ENCODE results near the gene BET1L. TPM values are rescaled to one million over a fixed set of nuclear protein-coding genes. Genes with fewer than 3 reads are reported as not detected.

The BET1L gene
- polyA plus RNA-seq, 2 donors = 12.5 to 18.0 TPM

DNA sequence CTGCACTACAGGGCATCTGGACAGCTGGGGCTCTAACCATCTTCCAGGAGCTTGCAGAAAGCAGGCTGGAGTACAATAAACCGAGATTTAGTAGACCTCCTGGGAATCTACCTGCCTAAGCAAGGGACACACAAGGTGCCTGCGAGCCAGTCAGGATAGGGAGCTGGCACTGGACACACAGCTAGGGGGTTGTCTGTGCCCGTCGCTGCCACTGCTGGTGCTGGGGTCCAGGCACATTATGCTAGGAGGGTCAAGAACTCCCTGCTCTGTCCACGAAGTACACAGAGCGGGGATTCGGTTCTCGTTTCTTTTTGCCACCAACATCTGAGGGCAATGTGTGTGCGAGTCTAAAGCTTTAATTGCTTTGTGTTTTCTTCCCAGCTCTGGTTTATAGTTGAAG lies 4.5 kb upstream of the BET1L start:
- peaks cover 12 to 54% of the 10 kb centered on the region in 2 donors for H3K36me3 ChIP-seq (ENCODE audit: control insufficient read depth in 2 of 2, insufficient read depth in 2 of 2, low read length in 1 of 2)
- no peak overlapping the region for H3K27ac ChIP-seq (ENCODE audit: low read depth in 2 of 2, low read length in 1 of 2)
- H3K4me3 ChIP-seq (ENCODE audit: low read depth in 1 of 2, low read length in 2 of 2) = no peak overlapping the region
- no peaks in the 10 kb centered on the region for H3K27me3 ChIP-seq (ENCODE audit: control insufficient read depth in 1 of 2, insufficient read depth in 2 of 2, low read length in 2 of 2)
- WGBS, 2 donors = 88 to 89% methylated on average over 9 of the region's 9 CpGs
- H3K9me3 ChIP-seq (ENCODE audit: control insufficient read depth in 2 of 2, insufficient read depth in 1 of 2, low read depth in 1 of 2, low read length in 1 of 2) = no peaks in the 10 kb centered on the region
- peaks cover 8 to 15% of the 10 kb centered on the region in 2 donors for H3K4me1 ChIP-seq (ENCODE audit: control insufficient read depth in 2 of 2, insufficient read depth in 2 of 2, low read length in 1 of 2)

DNA sequence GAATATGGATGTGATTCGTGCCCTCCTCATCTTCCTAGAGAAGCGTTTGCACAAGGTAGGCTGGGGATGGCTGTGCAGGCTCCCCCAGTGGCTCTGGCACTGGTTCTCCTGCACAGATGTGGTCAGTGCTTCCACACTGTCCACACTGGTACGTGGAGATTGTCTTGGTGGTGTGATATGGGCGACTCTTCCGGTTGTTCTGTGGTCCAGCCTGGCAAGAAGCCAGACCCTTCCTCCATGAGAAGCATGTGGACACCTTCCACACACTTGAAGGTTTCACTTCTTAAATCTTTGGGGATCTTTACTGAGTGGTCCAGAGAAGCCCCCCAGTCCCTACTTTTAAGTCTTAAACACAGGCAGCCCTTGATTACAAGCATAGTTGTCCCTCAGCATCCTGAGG lies 4.1 kb upstream of the BET1L start:
- Histone ChIP-seq H3K9me3 (ENCODE audit: control insufficient read depth in 2 of 2, insufficient read depth in 1 of 2, low read depth in 1 of 2, low read length in 1 of 2) (no peaks in the 10 kb centered on the region), H3K27me3 (ENCODE audit: control insufficient read depth in 1 of 2, insufficient read depth in 2 of 2, low read length in 2 of 2) (no peaks in the 10 kb centered on the region), H3K27ac (ENCODE audit: low read depth in 2 of 2, low read length in 1 of 2) (no peak overlapping the region), H3K36me3 (ENCODE audit: control insufficient read depth in 2 of 2, insufficient read depth in 2 of 2, low read length in 1 of 2) (peaks cover 12 to 53% of the 10 kb centered on the region in 2 donors), H3K4me1 (ENCODE audit: control insufficient read depth in 2 of 2, insufficient read depth in 2 of 2, low read length in 1 of 2) (peaks cover 8 to 17% of the 10 kb centered on the region in 2 donors), H3K4me3 (ENCODE audit: low read depth in 1 of 2, low read length in 2 of 2) (no peak overlapping the region)
- 76 to 81% methylated on average over 5 of the region's 5 CpGs for WGBS, 2 donors

DNA sequence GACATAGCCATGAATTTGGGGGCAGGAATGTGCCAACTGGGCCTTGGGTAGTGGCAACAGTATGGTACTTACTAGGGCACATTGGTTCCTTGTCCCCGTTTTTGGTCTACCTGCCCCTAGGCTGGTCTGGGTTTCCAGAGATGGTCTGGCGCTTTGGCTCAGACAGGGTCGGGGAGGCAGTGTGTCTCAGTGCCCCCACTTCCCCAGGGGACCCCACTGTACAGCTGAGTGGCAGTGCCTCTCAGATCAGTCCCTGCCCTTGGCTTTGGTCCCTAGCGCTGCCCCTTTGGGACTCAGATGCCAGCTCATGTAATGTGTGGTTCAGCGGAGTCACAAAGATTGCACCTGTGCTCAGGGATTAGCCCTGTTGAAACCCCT lies 3.6 kb upstream of the BET1L start:
- 90 to 96% methylated on average over 5 of the region's 5 CpGs for WGBS, 2 donors
- Histone ChIP-seq H3K27ac (ENCODE audit: low read depth in 2 of 2, low read length in 1 of 2) (no peak overlapping the region), H3K4me1 (ENCODE audit: control insufficient read depth in 2 of 2, insufficient read depth in 2 of 2, low read length in 1 of 2) (peaks cover 8 to 22% of the 10 kb centered on the region in 2 donors), H3K27me3 (ENCODE audit: control insufficient read depth in 1 of 2, insufficient read depth in 2 of 2, low read length in 2 of 2) (no peaks in the 10 kb centered on the region), H3K36me3 (ENCODE audit: control insufficient read depth in 2 of 2, insufficient read depth in 2 of 2, low read length in 1 of 2) (peaks cover 12 to 49% of the 10 kb centered on the region in 2 donors), H3K9me3 (ENCODE audit: control insufficient read depth in 2 of 2, insufficient read depth in 1 of 2, low read depth in 1 of 2, low read length in 1 of 2) (no peaks in the 10 kb centered on the region), H3K4me3 (ENCODE audit: low read depth in 1 of 2, low read length in 2 of 2) (no peak overlapping the region)

DNA sequence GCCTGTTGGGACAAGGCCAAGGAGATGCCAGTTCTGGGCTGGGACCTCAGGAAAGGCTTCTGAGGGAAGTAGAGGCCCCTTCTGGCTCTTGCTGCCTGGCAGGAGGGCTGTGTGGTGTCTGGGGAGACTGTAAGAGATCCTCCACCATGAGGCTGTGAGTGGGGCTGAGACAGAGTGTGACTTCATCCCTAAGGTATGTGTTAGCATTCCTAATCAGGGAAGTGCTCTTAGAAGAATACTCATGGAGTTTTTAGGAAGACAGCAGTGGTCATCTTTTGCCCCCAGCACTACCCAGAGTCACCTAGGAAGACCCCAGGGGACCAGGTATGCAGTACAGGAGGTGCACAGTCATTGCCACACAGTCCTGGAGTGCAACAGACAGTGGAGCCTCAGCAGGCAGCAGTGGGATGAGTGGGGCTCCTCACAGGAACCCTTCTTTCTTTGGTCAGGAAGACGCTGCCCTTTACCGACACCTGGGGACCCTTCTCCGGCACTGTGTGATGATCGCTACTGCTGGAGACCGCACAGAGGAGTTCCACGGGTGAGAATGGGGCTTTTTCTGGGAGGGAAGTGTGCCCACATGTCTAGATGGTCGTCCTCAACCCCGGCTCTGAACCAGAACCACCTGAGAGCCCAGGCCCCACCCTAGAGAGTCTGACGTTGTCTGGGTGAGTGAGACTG lies 3.1 kb upstream of the BET1L start:
- Histone ChIP-seq H3K4me3 (ENCODE audit: low read depth in 1 of 2, low read length in 2 of 2) (no peak overlapping the region), H3K9me3 (ENCODE audit: control insufficient read depth in 2 of 2, insufficient read depth in 1 of 2, low read depth in 1 of 2, low read length in 1 of 2) (no peaks in the 10 kb centered on the region), H3K27ac (ENCODE audit: low read depth in 2 of 2, low read length in 1 of 2) (peak overlapping the region in 1 of 2 donors; percentile 42), H3K4me1 (ENCODE audit: control insufficient read depth in 2 of 2, insufficient read depth in 2 of 2, low read length in 1 of 2) (peaks cover 8 to 27% of the 10 kb centered on the region in 2 donors), H3K27me3 (ENCODE audit: control insufficient read depth in 1 of 2, insufficient read depth in 2 of 2, low read length in 2 of 2) (no peaks in the 10 kb centered on the region), H3K36me3 (ENCODE audit: control insufficient read depth in 2 of 2, insufficient read depth in 2 of 2, low read length in 1 of 2) (peaks cover 12 to 48% of the 10 kb centered on the region in 2 donors)
- WGBS, 2 donors = 86 to 88% methylated on average over 9 of the region's 9 CpGs

DNA sequence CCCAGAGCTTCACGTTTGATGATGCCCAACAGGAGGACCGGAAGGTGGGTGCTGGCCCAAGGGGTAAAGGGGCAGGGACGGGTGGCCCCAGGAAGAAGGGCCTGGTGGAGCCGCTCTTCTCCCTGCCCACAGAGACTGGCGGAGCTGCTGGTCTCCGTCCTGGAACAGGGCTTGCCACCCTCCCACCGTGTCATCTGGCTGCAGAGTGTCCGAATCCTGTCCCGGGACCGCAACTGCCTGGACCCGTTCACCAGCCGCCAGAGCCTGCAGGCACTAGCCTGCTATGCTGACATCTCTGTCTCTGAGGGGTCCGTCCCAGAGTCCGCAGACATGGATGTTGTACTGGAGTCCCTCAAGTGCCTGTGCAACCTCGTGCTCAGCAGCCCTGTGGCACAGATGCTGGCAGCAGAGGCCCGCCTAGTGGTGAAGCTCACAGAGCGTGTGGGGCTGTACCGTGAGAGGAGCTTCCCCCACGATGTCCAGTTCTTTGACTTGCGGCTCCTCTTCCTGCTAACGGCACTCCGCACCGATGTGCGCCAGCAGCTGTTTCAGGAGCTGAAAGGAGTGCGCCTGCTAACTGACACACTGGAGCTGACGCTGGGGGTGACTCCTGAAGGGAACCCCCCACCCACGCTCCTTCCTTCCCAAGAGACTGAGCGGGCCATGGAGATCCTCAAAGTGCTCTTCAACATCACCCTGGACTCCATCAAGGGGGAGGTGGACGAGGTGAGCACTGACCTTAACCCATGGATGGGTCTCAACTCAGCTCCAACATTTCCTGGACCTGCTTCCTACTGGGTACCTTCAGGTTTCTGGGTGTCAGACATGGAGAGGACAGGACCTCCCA lies 2.3 kb upstream of the BET1L start:
- Histone ChIP-seq H3K4me1 (ENCODE audit: control insufficient read depth in 2 of 2, insufficient read depth in 2 of 2, low read length in 1 of 2) (peaks cover 8 to 27% of the 10 kb centered on the region in 2 donors), H3K27ac (ENCODE audit: low read depth in 2 of 2, low read length in 1 of 2) (peak overlapping the region; percentile 74 to 97), H3K4me3 (ENCODE audit: low read depth in 1 of 2, low read length in 2 of 2) (peak overlapping the region; percentile 78 to 92), H3K27me3 (ENCODE audit: control insufficient read depth in 1 of 2, insufficient read depth in 2 of 2, low read length in 2 of 2) (no peaks in the 10 kb centered on the region), H3K36me3 (ENCODE audit: control insufficient read depth in 2 of 2, insufficient read depth in 2 of 2, low read length in 1 of 2) (peaks cover 17 to 52% of the 10 kb centered on the region in 2 donors), H3K9me3 (ENCODE audit: control insufficient read depth in 2 of 2, insufficient read depth in 1 of 2, low read depth in 1 of 2, low read length in 1 of 2) (no peaks in the 10 kb centered on the region)
- 45 to 48% methylated on average over 29 of the region's 29 CpGs for WGBS, 2 donors

DNA sequence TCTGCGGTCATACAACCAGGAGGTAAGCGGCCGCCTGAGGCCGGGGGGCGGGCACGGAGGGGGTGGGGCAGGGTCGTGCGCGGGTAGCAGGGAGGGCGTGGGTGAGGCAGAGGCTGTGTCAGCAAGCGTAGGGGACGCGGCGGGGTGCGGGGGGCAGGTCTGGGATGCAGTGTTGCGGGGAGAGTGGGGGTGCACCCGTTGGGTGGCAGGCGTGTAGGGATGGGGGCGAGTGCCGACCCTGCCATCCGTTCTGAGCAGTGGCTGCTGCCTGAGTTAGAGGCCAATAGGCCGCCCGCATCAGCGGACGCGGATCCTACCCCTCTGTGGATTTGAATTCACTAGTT lies 1.7 kb upstream of the BET1L start:
- peaks cover 8 to 25% of the 10 kb centered on the region in 2 donors for H3K4me1 ChIP-seq (ENCODE audit: control insufficient read depth in 2 of 2, insufficient read depth in 2 of 2, low read length in 1 of 2)

DNA sequence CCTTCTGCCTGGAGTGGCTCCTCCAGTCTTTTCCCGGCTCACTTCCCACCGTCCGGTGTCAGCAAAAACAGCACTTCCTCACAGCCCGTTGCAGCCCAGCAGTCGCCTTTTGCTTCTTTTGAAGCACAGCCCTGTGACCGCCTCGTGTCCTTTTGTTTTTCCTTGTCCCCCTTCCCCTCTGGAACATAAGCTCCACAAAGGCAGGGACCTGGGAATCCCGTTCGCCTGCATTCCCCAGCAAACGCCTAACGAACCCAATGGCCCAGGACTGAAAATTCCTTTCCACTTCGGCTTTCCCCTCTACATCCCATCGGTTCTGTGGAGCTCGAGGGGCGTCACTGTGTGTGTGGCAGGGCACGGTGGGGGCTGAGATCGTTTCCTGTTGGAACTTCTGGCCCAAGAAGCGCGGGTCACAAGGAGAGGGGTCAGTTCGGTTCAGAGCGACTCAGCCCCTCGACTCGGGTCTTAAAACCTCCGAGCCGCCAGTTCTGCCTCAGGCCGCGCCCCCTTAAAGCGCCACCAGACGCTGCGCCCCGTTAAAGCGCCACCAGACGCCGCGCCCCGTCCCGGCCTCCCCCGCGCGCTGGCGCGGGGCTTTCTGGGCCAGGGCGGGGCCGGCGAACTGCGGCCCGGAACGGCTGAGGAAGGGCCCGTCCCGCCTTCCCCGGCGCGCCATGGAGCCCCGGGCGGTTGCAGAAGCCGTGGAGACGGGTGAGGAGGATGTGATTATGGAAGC lies 1.1 kb upstream of the BET1L start:
- Histone ChIP-seq H3K27me3 (ENCODE audit: control insufficient read depth in 1 of 2, insufficient read depth in 2 of 2, low read length in 2 of 2) (no peaks in the 10 kb centered on the region), H3K36me3 (ENCODE audit: control insufficient read depth in 2 of 2, insufficient read depth in 2 of 2, low read length in 1 of 2) (peaks cover 15 to 55% of the 10 kb centered on the region in 2 donors), H3K4me3 (ENCODE audit: low read depth in 1 of 2, low read length in 2 of 2) (peak overlapping the region; percentile 78 to 92), H3K9me3 (ENCODE audit: control insufficient read depth in 2 of 2, insufficient read depth in 1 of 2, low read depth in 1 of 2, low read length in 1 of 2) (no peaks in the 10 kb centered on the region), H3K4me1 (ENCODE audit: control insufficient read depth in 2 of 2, insufficient read depth in 2 of 2, low read length in 1 of 2) (peaks cover 10 to 25% of the 10 kb centered on the region in 2 donors), H3K27ac (ENCODE audit: low read depth in 2 of 2, low read length in 1 of 2) (peak overlapping the region; percentile 97 to 100)
- WGBS, 2 donors = 0% methylated on average over 57 of the region's 57 CpGs

More for the DNA sequence above, 1.7 kb upstream of the BET1L start:
- H3K4me3 ChIP-seq (ENCODE audit: low read depth in 1 of 2, low read length in 2 of 2) = peak overlapping the region; percentile 78 to 92
- H3K36me3 ChIP-seq (ENCODE audit: control insufficient read depth in 2 of 2, insufficient read depth in 2 of 2, low read length in 1 of 2) = peaks cover 18 to 52% of the 10 kb centered on the region in 2 donors
- H3K27ac ChIP-seq (ENCODE audit: low read depth in 2 of 2, low read length in 1 of 2) = peak overlapping the region; percentile 97 to 100
- H3K9me3 ChIP-seq (ENCODE audit: control insufficient read depth in 2 of 2, insufficient read depth in 1 of 2, low read depth in 1 of 2, low read length in 1 of 2) = no peaks in the 10 kb centered on the region
- H3K27me3 ChIP-seq (ENCODE audit: control insufficient read depth in 1 of 2, insufficient read depth in 2 of 2, low read length in 2 of 2) = no peaks in the 10 kb centered on the region
- 1% methylated on average over 24 to 26 of the region's 26 CpGs for WGBS, 2 donors

DNA sequence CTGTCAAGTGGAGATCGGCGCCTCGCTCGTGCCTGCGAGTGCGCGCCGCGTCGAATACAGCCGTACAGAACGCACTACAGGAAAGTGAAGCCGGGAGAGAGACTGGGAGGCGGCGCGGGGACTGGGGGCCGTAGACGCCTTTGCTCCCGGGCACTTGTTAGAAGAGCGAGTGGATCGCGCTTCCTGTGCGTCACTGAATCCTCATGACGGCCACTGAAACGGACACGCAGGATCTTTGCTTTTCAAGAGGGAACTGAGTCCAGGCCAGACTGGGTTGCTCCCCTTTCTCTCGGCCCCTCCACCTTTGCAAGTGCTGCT lies 623 bp upstream of the BET1L start:
- no peaks in the 10 kb centered on the region for H3K27me3 ChIP-seq (ENCODE audit: control insufficient read depth in 1 of 2, insufficient read depth in 2 of 2, low read length in 2 of 2)
- peaks cover 12 to 25% of the 10 kb centered on the region in 2 donors for H3K4me1 ChIP-seq (ENCODE audit: control insufficient read depth in 2 of 2, insufficient read depth in 2 of 2, low read length in 1 of 2)
- peaks cover 13 to 53% of the 10 kb centered on the region in 2 donors for H3K36me3 ChIP-seq (ENCODE audit: control insufficient read depth in 2 of 2, insufficient read depth in 2 of 2, low read length in 1 of 2)
- H3K4me3 ChIP-seq (ENCODE audit: low read depth in 1 of 2, low read length in 2 of 2) = peak overlapping the region; percentile 78 to 92
- no peaks in the 10 kb centered on the region for H3K9me3 ChIP-seq (ENCODE audit: control insufficient read depth in 2 of 2, insufficient read depth in 1 of 2, low read depth in 1 of 2, low read length in 1 of 2)
- H3K27ac ChIP-seq (ENCODE audit: low read depth in 2 of 2, low read length in 1 of 2) = peak overlapping the region; percentile 97 to 100
- 0% methylated on average over 27 of the region's 27 CpGs for WGBS, 2 donors

DNA sequence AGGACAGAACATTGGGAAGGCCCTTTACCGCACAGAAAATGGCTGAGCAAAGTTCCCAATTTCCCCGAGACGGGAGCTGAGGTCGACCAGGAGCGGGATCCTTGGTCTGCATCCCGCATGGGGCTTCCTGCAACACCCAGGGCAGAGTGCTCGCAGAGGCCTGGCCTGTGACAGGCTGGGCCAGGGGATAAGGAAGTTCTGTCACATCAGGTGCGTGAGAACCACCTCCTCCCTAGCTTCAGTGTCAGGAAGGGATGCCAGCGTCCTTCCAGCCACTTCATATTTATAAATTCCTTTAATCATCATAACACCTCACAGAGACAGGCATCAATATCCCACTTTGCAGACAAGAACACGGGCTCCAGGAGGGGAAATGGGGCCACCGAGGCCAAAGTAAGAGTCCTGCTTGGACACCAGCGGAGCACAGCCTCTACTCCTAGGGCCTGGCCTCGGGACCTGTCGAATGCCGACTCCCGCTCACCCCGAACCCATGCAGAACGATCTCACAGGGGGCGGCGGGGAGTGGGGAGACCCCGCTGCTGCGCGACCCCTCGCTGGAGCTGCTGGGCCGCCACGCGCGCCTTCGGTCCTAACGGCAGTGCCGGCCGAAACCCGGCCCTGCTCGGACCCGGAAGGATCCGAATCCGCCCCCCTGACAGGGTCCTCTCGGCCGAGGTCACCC lies 532 bp downstream of the BET1L start:
- H3K9me3 ChIP-seq (ENCODE audit: control insufficient read depth in 2 of 2, insufficient read depth in 1 of 2, low read depth in 1 of 2, low read length in 1 of 2) = no peaks in the 10 kb centered on the region
- no peaks in the 10 kb centered on the region for H3K27me3 ChIP-seq (ENCODE audit: control insufficient read depth in 1 of 2, insufficient read depth in 2 of 2, low read length in 2 of 2)
- H3K27ac ChIP-seq (ENCODE audit: low read depth in 2 of 2, low read length in 1 of 2) = peak overlapping the region; percentile 97 to 100
- WGBS, 2 donors = 1 to 2% methylated on average over 36 to 39 of the region's 39 CpGs
- H3K4me1 ChIP-seq (ENCODE audit: control insufficient read depth in 2 of 2, insufficient read depth in 2 of 2, low read length in 1 of 2) = peaks cover 12 to 23% of the 10 kb centered on the region in 2 donors
- H3K36me3 ChIP-seq (ENCODE audit: control insufficient read depth in 2 of 2, insufficient read depth in 2 of 2, low read length in 1 of 2) = peaks cover 8 to 43% of the 10 kb centered on the region in 2 donors
- peak overlapping the region; percentile 78 to 92 for H3K4me3 ChIP-seq (ENCODE audit: low read depth in 1 of 2, low read length in 2 of 2)

All from esophagus (tissue), 2 donors.